Measurements from ENCODE around the gene IL5. TPM values are rescaled to one million over a fixed set of nuclear protein-coding genes. Genes with fewer than 3 reads are reported as not detected.

The IL5 gene
- total and polyA plus RNA-seq, 2 of the 13 experiments (the other 11 are each of a cell fraction or from before 2014, with no cell fraction given), result not detected

DNA sequence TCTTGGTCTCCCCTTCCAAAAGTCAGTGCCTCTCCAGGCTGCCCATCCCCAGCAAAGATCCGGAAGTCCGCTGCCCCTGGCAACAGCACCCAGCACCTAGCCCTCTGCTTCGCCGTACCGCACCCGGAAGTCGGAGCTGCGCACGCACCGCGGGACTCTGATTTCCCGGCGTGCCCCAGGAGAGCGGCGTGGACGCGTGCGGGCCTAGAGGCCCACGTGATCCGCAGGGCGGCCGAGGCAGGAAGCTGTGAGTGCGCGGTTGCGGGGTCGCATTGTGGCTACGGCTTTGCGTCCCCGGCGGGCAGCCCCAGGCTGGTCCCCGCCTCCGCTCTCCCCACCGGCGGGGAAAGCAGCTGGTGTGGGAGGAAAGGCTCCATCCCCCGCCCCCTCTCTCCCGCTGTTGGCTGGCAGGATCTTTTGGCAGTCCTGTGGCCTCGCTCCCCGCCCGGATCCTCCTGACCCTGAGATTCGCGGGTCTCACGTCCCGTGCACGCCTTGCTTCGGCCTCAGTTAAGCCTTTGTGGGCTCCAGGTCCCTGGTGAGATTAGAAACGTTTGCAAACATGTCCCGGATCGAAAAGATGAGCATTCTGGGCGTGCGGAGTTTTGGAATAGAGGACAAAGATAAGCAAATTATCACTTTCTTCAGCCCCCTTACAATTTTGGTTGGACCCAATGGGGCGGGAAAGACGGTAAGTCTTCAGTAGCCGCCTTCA, 13.6 kb upstream of the IL5 start, which contains the start of gene RAD50 (continued):
- TF ChIP-seq ZNF446 (CRISPR knock-in tag; IDR thresholded peaks at IDR 0.05), result no peak
- peak; percentile 98 for TF ChIP-seq ZNF33B (CRISPR knock-in tag; IDR thresholded peaks at IDR 0.05)
- peak; percentile 99 for TF ChIP-seq RBFOX2 (IDR thresholded peaks at IDR 0.05; ENCODE audit: low read depth, low read length)
- TF ChIP-seq ARID2 (CRISPR knock-in tag; IDR thresholded peaks at IDR 0.05; ENCODE audit: borderline replicate concordance), result peak; percentile 99
- peak; percentile 91 for TF ChIP-seq THYN1 (CRISPR knock-in tag; IDR thresholded peaks at IDR 0.05; ENCODE audit: borderline replicate concordance, low read depth)
- peak; percentile 94 for TF ChIP-seq YEATS4 (CRISPR knock-in tag; IDR thresholded peaks at IDR 0.05; ENCODE audit: borderline replicate concordance)
- TF ChIP-seq ZNF510 (CRISPR knock-in tag; IDR thresholded peaks at IDR 0.05; ENCODE audit: low read depth), result 0 out of 2 replicates have a peak, but pooled peaks have one; percentile 69
- TF ChIP-seq, protein P1, sequence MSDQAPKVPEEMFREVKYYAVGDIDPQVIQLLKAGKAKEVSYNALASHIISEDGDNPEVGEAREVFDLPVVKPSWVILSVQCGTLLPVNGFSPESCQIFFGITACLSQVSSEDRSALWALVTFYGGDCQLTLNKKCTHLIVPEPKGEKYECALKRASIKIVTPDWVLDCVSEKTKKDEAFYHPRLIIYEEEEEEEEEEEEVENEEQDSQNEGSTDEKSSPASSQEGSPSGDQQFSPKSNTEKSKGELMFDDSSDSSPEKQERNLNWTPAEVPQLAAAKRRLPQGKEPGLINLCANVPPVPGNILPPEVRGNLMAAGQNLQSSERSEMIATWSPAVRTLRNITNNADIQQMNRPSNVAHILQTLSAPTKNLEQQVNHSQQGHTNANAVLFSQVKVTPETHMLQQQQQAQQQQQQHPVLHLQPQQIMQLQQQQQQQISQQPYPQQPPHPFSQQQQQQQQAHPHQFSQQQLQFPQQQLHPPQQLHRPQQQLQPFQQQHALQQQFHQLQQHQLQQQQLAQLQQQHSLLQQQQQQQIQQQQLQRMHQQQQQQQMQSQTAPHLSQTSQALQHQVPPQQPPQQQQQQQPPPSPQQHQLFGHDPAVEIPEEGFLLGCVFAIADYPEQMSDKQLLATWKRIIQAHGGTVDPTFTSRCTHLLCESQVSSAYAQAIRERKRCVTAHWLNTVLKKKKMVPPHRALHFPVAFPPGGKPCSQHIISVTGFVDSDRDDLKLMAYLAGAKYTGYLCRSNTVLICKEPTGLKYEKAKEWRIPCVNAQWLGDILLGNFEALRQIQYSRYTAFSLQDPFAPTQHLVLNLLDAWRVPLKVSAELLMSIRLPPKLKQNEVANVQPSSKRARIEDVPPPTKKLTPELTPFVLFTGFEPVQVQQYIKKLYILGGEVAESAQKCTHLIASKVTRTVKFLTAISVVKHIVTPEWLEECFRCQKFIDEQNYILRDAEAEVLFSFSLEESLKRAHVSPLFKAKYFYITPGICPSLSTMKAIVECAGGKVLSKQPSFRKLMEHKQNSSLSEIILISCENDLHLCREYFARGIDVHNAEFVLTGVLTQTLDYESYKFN (CRISPR knock-in tag; conservative IDR thresholded peaks at IDR 0.05), result peak; percentile 72
- TF ChIP-seq AKAP8 (CRISPR knock-in tag; IDR thresholded peaks at IDR 0.05), result peak; percentile 88
- peak; percentile 65; the same call in 1 of the 2 replicates for TF ChIP-seq HES4 (CRISPR knock-in tag; IDR thresholded peaks at IDR 0.05; ENCODE audit: borderline replicate concordance)
- TF ChIP-seq RNF2 (conservative IDR thresholded peaks at IDR 0.05; ENCODE audit: low read depth), result peak; percentile 96
- no peak for TF ChIP-seq ZFP62 (CRISPR knock-in tag; IDR thresholded peaks at IDR 0.05)
- TF ChIP-seq, protein P2, sequence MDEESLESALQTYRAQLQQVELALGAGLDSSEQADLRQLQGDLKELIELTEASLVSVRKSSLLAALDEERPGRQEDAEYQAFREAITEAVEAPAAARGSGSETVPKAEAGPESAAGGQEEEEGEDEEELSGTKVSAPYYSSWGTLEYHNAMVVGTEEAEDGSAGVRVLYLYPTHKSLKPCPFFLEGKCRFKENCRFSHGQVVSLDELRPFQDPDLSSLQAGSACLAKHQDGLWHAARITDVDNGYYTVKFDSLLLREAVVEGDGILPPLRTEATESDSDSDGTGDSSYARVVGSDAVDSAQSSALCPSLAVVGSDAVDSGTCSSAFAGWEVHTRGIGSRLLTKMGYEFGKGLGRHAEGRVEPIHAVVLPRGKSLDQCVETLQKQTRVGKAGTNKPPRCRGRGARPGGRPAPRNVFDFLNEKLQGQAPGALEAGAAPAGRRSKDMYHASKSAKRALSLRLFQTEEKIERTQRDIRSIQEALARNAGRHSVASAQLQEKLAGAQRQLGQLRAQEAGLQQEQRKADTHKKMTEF (CRISPR knock-in tag; IDR thresholded peaks at IDR 0.05), result peak; percentile 87; the same call in 1 of the 2 replicates
- no peak for TF ChIP-seq ZNF496 (CRISPR knock-in tag; IDR thresholded peaks at IDR 0.05; ENCODE audit: insufficient replicate concordance)
- 0 out of 2 replicates have a peak, but pooled peaks have one; percentile 42 for TF ChIP-seq JUND (CRISPR knock-in tag; IDR thresholded peaks at IDR 0.05)
- TF ChIP-seq ZZZ3 (CRISPR knock-in tag; IDR thresholded peaks at IDR 0.05; ENCODE audit: borderline replicate concordance), result peak; percentile 85
- TF ChIP-seq, protein P3, sequence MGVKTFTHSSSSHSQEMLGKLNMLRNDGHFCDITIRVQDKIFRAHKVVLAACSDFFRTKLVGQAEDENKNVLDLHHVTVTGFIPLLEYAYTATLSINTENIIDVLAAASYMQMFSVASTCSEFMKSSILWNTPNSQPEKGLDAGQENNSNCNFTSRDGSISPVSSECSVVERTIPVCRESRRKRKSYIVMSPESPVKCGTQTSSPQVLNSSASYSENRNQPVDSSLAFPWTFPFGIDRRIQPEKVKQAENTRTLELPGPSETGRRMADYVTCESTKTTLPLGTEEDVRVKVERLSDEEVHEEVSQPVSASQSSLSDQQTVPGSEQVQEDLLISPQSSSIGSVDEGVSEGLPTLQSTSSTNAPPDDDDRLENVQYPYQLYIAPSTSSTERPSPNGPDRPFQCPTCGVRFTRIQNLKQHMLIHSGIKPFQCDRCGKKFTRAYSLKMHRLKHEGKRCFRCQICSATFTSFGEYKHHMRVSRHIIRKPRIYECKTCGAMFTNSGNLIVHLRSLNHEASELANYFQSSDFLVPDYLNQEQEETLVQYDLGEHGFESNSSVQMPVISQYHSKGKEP (CRISPR knock-in tag; IDR thresholded peaks at IDR 0.05), result peak; percentile 82; the same call in 1 of the 2 replicates
- TF ChIP-seq, protein P4, sequence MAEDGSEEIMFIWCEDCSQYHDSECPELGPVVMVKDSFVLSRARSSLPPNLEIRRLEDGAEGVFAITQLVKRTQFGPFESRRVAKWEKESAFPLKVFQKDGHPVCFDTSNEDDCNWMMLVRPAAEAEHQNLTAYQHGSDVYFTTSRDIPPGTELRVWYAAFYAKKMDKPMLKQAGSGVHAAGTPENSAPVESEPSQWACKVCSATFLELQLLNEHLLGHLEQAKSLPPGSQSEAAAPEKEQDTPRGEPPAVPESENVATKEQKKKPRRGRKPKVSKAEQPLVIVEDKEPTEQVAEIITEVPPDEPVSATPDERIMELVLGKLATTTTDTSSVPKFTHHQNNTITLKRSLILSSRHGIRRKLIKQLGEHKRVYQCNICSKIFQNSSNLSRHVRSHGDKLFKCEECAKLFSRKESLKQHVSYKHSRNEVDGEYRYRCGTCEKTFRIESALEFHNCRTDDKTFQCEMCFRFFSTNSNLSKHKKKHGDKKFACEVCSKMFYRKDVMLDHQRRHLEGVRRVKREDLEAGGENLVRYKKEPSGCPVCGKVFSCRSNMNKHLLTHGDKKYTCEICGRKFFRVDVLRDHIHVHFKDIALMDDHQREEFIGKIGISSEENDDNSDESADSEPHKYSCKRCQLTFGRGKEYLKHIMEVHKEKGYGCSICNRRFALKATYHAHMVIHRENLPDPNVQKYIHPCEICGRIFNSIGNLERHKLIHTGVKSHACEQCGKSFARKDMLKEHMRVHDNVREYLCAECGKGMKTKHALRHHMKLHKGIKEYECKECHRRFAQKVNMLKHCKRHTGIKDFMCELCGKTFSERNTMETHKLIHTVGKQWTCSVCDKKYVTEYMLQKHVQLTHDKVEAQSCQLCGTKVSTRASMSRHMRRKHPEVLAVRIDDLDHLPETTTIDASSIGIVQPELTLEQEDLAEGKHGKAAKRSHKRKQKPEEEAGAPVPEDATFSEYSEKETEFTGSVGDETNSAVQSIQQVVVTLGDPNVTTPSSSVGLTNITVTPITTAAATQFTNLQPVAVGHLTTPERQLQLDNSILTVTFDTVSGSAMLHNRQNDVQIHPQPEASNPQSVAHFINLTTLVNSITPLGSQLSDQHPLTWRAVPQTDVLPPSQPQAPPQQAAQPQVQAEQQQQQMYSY (CRISPR knock-in tag; IDR thresholded peaks at IDR 0.05), result no peak

Measured in HepG2 (cell line).